BJ (cell line): ENCODE measurements around the gene ZNF462. TPM values are rescaled to one million over a fixed set of nuclear protein-coding genes. Genes with fewer than 3 reads are reported as not detected.

Experiments
- CTCF ChIA-PET: fragments of 350-600 bp; formaldehyde crosslinking; extraction: SDS; loops from one replicate; lab custom pipeline; 2021; ENCODE audit warnings: antibody characterized with exemption, inconsistent platforms; lab: Yijun Ruan, JAX
- POLR2A ChIA-PET: fragments of 300-600 bp; sonication (Branson Sonifier 250); formaldehyde crosslinking; extraction: SDS; loops from one replicate; lab custom pipeline; 2021; ENCODE audit warnings: antibody characterized with exemption; lab: Charles Lee
- DNase-seq: peaks from one replicate; pipeline ENCODE4 v3.0.0-alpha.2; 2011; ENCODE audit warnings: low read depth
- H3K27me3 ChIP-seq: 2 replicates; pipeline ENCODE4 v1.6.0; 2011; ENCODE audit warnings: low read length; ENCODE audit not compliant: control insufficient read depth, insufficient read depth
- H3K36me3 ChIP-seq: 2 replicates; pipeline ENCODE4 v1.5.1; 2011; ENCODE audit warnings: low read length; ENCODE audit not compliant: control insufficient read depth, insufficient read depth
- H3K4me3 ChIP-seq: 2 replicates; pipeline ENCODE4 v1.5.1; 2011; ENCODE audit warnings: low read depth, mild to moderate bottlenecking, control low read depth, low read length
- CTCF ChIP-seq: IDR thresholded peaks from 2 replicates; pipeline ENCODE4 v1.5.1; 2011; ENCODE audit warnings: low read depth, mild to moderate bottlenecking, control low read depth, inconsistent platforms, low read length, moderate library complexity; ENCODE audit not compliant: insufficient read depth
- polyA plus RNA-seq: library from polyadenylated mRNA; depleted of rRNA; stranded (reverse); fragments of >200 nt; gene quantifications from 2 replicates; pipeline ENCODE4 v1.2.3, GENCODE V29; 2011

The ZNF462 gene
- polyA plus RNA-seq, 1 experiment, result 3.5 TPM

GRCh38 chr9:106869028-106869427, 6.1 kb downstream of the ZNF462 start:
- no peaks in the 10 kb centered on the region for H3K36me3 ChIP-seq
- no peak for DNase-seq
- no peak overlapping the region for H3K4me3 ChIP-seq
- TF ChIP-seq CTCF, result no peak
- ChIA-PET POLR2A (no interaction called here), CTCF (interaction anchor here (0.6 kb wide), 1 partner anchor 435 kb away, joined by 3 read pairs; no protein-coding TSS in a partner anchor)
- H3K27me3 ChIP-seq, result no peaks in the 10 kb centered on the region

- Histone ChIP-seq H3K27me3 (no peaks in the 10 kb centered on the region), H3K36me3 (no peaks in the 10 kb centered on the region), H3K4me3 (no peak overlapping the region)
- ChIA-PET CTCF (interaction anchor here (0.6 kb wide), 1 partner anchor 435 kb away, joined by 3 read pairs; no protein-coding TSS in a partner anchor), POLR2A (no interaction called here)
- no peak for DNase-seq
- no peak for TF ChIP-seq CTCF
Observed at GRCh38 chr9:106869458-106869857, 6.5 kb downstream of the ZNF462 start.

GRCh38 chr9:106872641-106873040, 9.7 kb downstream of the ZNF462 start:
- POLR2A ChIA-PET, result no interaction called here
- no peaks in the 10 kb centered on the region for H3K27me3 ChIP-seq
- CTCF ChIA-PET, result interaction anchor here (0.7 to 1.1 kb wide), 2 partner anchors 184 to 264 kb away, joined by 3 read pairs; no protein-coding TSS in a partner anchor
- TF ChIP-seq CTCF, result no peak
- no peaks in the 10 kb centered on the region for H3K36me3 ChIP-seq
- no peak for DNase-seq
- no peak overlapping the region for H3K4me3 ChIP-seq

- Histone ChIP-seq H3K27me3 (no peaks in the 10 kb centered on the region), H3K36me3 (no peaks in the 10 kb centered on the region), H3K4me3 (no peak overlapping the region)
- CTCF ChIA-PET, result interaction anchor here (1.1 kb wide), 1 partner anchor 10 kb away, joined by 5 read pairs; no protein-coding TSS in a partner anchor
- no peak for DNase-seq
- TF ChIP-seq CTCF, result no peak
- POLR2A ChIA-PET, result no interaction called here
Observed at GRCh38 chr9:106874031-106874430, 11.1 kb downstream of the ZNF462 start.

- no peak for TF ChIP-seq CTCF
- ChIA-PET CTCF (interaction anchor here (0.5 to 1.1 kb wide), 2 partner anchors 10 to 249 kb away, joined by 3 to 5 read pairs; no protein-coding TSS in a partner anchor), POLR2A (no interaction called here)
- DNase-seq, result no peak
- Histone ChIP-seq H3K36me3 (no peaks in the 10 kb centered on the region), H3K27me3 (no peaks in the 10 kb centered on the region), H3K4me3 (no peak overlapping the region)
Observed at GRCh38 chr9:106874652-106875051, 11.7 kb downstream of the ZNF462 start.
